ENCODE data around the gene MROH2B. TPM values are rescaled to one million over a fixed set of nuclear protein-coding genes. Genes with fewer than 3 reads are reported as not detected.
"Not testable (repeated sequence)": the region's sequence is repeated elsewhere in the genome, so short reads cannot be mapped to it uniquely, and the experiment has no call there.

MROH2B gene
- total RNA-seq, 4 donors from 2014 or later, result not detected

DNA sequence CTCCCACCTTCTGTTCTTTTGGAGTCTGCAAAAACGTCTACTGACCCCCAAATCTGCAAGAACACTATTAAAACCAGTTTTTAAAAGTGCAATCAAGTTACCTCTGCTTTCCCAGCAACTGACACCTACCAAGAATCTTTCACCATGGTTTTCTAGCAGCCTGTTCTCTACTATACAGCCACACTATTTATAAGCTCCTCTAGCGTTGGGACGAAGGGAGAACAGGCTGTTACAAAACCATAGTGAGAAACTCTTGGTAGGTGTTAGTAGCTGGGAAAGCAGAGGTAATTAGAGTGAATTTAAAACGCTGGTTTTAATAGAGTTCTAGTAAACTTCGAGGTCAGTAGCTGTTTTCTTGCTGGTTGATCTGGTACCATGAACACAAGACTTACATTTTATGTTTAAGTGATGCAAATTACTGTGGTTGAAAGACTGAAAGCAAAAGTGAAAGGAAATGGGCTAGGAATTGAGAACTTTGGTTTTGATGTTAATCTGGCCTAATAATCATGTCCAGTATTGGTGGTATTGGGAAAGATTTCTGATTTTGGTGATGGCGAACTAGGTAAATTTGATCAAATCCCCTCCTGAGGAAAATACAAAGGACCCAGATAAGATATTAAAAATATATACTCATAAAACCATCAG, 5.3 kb downstream of the MROH2B start:
- H3K27me3 ChIP-seq, result no peaks in the 10 kb centered on the region

DNA sequence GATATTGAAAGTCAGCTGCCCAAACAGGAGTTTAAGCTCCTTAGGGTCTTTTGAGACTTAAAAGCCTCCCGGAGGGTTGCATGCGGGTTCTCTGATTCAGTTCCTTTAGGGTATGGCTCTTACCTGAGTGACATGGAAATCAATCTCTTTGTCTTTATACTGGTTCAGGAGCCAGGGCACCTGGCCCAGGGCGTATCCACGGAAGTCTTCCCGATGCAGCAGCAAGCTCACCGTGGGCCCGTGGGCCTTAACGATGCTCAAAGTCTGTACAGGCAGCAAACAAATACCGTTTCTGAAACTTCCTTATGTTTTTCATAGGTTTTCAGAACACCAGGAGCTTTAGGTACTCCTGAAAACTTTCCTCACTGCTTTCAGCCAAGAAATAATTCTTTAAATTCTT, 13.2 kb downstream of the MROH2B start:
- Histone ChIP-seq H3K9me3 (no peaks in the 10 kb centered on the region), H3K36me3 (no peaks in the 10 kb centered on the region), H3K27me3 (no peaks in the 10 kb centered on the region), H3K27ac (no peak overlapping the region), H3K4me3 (no peak overlapping the region), H3K4me1 (no peaks in the 10 kb centered on the region)
- TF ChIP-seq, protein P1, sequence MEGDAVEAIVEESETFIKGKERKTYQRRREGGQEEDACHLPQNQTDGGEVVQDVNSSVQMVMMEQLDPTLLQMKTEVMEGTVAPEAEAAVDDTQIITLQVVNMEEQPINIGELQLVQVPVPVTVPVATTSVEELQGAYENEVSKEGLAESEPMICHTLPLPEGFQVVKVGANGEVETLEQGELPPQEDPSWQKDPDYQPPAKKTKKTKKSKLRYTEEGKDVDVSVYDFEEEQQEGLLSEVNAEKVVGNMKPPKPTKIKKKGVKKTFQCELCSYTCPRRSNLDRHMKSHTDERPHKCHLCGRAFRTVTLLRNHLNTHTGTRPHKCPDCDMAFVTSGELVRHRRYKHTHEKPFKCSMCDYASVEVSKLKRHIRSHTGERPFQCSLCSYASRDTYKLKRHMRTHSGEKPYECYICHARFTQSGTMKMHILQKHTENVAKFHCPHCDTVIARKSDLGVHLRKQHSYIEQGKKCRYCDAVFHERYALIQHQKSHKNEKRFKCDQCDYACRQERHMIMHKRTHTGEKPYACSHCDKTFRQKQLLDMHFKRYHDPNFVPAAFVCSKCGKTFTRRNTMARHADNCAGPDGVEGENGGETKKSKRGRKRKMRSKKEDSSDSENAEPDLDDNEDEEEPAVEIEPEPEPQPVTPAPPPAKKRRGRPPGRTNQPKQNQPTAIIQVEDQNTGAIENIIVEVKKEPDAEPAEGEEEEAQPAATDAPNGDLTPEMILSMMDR (IDR thresholded peaks at IDR 0.05), result no peak
- no peak for TF ChIP-seq POLR2A (IDR thresholded peaks at IDR 0.05)
- DNase-seq, result no peak

More for the DNA sequence above, 5.3 kb downstream of the MROH2B start:
- no peak overlapping the region for H3K4me3 ChIP-seq
- H3K27ac ChIP-seq, result no peak overlapping the region
- no peaks in the 10 kb centered on the region for H3K36me3 ChIP-seq
- no peak for TF ChIP-seq POLR2A (IDR thresholded peaks at IDR 0.05)
- H3K4me1 ChIP-seq, result no peaks in the 10 kb centered on the region
- DNase-seq, result no peak
- no peaks in the 10 kb centered on the region for H3K9me3 ChIP-seq

DNA sequence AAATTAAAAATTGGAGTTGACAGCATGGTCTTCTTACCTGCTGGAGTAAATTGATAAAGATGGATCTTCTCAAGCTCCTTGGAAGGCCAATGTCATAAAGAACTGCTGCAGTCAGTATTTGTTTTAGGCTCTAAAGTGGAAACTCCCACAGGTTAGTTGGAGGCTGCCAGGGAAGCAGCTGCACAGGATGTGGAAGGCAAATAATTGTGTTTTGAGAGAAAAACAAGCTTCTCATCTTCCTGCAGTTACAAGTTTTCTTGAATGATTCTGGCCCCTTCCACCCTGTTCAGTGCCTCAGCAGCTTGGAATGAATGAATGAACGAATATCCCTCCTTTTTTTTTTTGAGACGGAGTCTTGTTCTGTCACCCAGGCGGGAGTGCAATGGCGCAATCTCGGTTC, 13.9 kb downstream of the MROH2B start:
- Histone ChIP-seq H3K27me3 (no peaks in the 10 kb centered on the region), H3K9me3 (no peaks in the 10 kb centered on the region), H3K4me3 (no peak overlapping the region), H3K36me3 (no peaks in the 10 kb centered on the region), H3K4me1 (no peaks in the 10 kb centered on the region), H3K27ac (no peak overlapping the region)
- no peak for DNase-seq
- TF ChIP-seq, protein P1 (IDR thresholded peaks at IDR 0.05), result no peak
- TF ChIP-seq POLR2A (IDR thresholded peaks at IDR 0.05), result no peak

DNA sequence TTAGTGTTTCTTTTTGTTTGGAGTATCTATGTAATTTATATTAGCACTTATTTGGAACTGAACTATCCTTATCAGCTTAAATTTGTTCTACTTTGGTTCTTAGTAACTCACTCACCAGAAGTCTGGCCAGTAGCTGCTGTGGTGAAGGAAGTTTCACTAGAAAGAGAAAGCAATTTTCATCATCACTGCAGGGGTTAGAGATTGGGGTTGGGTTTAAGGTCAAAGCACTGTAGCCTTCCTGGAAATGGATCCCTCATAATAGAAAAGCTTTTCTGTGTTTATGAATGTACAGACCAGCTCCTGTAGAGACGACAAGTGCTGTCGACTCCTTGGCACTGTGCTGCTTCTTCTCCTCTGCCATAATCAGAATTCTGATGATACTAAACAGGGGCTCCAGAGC, 22.2 kb downstream of the MROH2B start:
- H3K4me1 ChIP-seq, result no peaks in the 10 kb centered on the region
- H3K36me3 ChIP-seq, result no peaks in the 10 kb centered on the region
- H3K27me3 ChIP-seq, result no peaks in the 10 kb centered on the region
- H3K9me3 ChIP-seq, result no peaks in the 10 kb centered on the region
- no peak for DNase-seq
- no peak for TF ChIP-seq POLR2A (IDR thresholded peaks at IDR 0.05)
- TF ChIP-seq, protein P1 (IDR thresholded peaks at IDR 0.05), result no peak
- H3K4me3 ChIP-seq, result no peak overlapping the region
- H3K27ac ChIP-seq, result no peak overlapping the region

DNA sequence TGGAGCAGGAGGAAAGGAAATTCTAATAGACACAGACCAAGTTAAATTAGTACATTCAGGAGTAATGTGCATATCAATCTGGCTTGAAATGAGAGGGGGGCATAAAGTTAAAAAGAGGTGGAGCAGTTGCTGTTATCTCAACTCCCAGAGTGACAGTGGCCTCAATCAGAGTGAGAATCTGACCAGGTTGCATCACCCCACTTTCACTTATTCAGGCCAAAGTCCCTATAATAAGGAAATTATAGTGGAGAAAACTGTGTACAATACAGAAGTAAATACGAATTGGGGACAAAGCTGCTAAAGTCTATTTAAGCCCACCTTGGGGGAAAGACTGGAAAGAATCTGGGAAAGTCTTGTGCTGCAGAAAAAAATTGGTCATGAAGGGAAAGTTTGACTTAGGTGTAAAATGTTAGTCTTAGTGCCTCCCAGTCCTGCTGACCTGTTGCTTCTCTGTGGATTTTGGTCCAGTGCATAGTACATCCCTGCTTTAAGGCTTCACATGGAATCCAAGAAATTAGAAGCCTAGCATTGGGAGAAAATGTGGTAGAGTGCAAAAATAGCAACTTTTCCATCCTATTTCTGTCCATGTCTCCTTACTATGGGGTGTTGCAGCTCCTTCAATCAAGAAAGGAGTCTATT, 27.9 kb downstream of the MROH2B start:
- Histone ChIP-seq H3K4me1 (no peaks in the 10 kb centered on the region), H3K4me3 (no peak overlapping the region), H3K9me3 (no peaks in the 10 kb centered on the region), H3K27ac (no peak overlapping the region), H3K27me3 (no peaks in the 10 kb centered on the region), H3K36me3 (no peaks in the 10 kb centered on the region)
- peak in 1 of 3 donors; percentile 50 for DNase-seq
- no peak for TF ChIP-seq POLR2A (IDR thresholded peaks at IDR 0.05)
- TF ChIP-seq, protein P1 (IDR thresholded peaks at IDR 0.05), result no peak

DNA sequence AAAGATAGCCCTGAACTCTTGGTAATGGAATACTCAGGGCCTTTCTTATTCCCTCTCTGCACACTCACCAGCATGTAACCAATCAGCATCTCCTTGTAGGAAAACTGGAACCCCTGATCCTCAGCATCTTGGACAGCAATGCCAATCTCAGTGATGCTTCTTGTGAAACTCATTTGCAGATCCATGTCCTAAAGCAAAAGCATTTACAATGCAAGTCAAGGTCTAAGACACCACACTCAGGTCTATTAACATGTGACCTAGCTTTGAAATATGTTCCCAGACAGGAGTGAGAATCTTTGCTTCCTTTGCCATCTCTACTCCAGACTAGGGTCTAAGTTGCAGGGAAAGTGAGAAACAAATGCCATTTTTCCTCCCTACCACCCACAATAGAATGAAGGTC, 38.2 kb downstream of the MROH2B start:
- DNase-seq, result no peak
- H3K9me3 ChIP-seq, result no peaks in the 10 kb centered on the region
- no peaks in the 10 kb centered on the region for H3K36me3 ChIP-seq
- no peak for TF ChIP-seq POLR2A (IDR thresholded peaks at IDR 0.05)
- TF ChIP-seq, protein P1 (IDR thresholded peaks at IDR 0.05), result no peak
- no peaks in the 10 kb centered on the region for H3K27me3 ChIP-seq
- H3K4me3 ChIP-seq, result no peak overlapping the region
- H3K4me1 ChIP-seq, result no peaks in the 10 kb centered on the region
- no peak overlapping the region for H3K27ac ChIP-seq

DNA sequence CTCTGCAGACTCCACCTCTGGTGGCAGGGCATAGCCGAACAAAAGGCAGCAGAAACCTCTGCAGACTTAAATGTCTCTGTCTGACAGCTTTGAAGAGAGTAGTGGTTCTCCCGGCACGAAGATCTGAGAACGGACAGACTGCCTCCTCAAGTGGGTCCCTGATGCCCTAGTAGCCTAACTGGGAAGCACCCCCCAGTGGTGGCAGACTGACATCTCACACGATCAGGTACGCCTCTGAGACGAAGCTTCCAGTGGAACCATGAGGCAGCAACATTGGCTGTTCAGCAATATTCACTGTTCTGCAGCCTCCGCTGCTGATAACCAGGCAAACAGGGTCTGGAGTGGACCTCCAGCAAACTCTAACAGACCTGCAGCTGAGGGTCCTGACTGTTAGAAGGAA, 48.5 kb downstream of the MROH2B start:
- not testable (repeated sequence) for H3K9me3 ChIP-seq, H3K4me1 ChIP-seq, DNase-seq, H3K27me3 ChIP-seq, H3K4me3 ChIP-seq, H3K27ac ChIP-seq, H3K36me3 ChIP-seq
